Measurements from ENCODE around the gene TAGLN3.

DNA sequence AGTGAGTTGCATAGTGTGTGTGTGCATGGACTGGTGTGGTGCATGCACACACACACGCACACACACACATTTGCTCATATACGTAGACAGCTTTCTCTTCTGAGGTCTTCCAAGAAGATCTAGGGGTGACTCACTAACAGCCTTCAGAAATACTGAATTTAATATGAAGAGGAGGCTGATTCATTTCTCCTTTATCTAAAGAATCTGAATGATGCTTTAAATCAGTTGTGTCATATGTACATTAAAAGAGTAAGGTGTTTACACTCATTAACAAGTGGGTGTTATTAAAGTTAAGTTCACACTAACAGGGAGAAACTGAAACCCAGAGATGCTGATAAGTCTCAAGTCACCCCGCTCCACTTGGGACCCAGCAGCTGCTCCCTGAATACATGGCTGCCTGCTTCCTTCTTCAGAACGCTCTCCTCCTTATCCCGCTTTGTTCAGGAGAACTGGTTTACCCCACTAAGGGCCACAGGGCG, 57.8 kb downstream of the TAGLN3 start:
- TF ChIP-seq, protein P1, sequence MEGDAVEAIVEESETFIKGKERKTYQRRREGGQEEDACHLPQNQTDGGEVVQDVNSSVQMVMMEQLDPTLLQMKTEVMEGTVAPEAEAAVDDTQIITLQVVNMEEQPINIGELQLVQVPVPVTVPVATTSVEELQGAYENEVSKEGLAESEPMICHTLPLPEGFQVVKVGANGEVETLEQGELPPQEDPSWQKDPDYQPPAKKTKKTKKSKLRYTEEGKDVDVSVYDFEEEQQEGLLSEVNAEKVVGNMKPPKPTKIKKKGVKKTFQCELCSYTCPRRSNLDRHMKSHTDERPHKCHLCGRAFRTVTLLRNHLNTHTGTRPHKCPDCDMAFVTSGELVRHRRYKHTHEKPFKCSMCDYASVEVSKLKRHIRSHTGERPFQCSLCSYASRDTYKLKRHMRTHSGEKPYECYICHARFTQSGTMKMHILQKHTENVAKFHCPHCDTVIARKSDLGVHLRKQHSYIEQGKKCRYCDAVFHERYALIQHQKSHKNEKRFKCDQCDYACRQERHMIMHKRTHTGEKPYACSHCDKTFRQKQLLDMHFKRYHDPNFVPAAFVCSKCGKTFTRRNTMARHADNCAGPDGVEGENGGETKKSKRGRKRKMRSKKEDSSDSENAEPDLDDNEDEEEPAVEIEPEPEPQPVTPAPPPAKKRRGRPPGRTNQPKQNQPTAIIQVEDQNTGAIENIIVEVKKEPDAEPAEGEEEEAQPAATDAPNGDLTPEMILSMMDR (IDR thresholded peaks at IDR 0.05) = no peak
- no peak for TF ChIP-seq POLR2A (IDR thresholded peaks at IDR 0.05)
